Inferior parietal cortex (tissue), 1 donor: ENCODE data around the gene GDF7.

Experiments
- DNase-seq: peaks from one replicate; pipeline ENCODE4 v3.0.0-alpha.2; 2016; ENCODE audit errors: extremely low spot score

The GDF7 gene

GRCh38 chr2:20674309-20674965, 7.5 kb downstream of the GDF7 start:
- DNase-seq = no peak

DNA sequence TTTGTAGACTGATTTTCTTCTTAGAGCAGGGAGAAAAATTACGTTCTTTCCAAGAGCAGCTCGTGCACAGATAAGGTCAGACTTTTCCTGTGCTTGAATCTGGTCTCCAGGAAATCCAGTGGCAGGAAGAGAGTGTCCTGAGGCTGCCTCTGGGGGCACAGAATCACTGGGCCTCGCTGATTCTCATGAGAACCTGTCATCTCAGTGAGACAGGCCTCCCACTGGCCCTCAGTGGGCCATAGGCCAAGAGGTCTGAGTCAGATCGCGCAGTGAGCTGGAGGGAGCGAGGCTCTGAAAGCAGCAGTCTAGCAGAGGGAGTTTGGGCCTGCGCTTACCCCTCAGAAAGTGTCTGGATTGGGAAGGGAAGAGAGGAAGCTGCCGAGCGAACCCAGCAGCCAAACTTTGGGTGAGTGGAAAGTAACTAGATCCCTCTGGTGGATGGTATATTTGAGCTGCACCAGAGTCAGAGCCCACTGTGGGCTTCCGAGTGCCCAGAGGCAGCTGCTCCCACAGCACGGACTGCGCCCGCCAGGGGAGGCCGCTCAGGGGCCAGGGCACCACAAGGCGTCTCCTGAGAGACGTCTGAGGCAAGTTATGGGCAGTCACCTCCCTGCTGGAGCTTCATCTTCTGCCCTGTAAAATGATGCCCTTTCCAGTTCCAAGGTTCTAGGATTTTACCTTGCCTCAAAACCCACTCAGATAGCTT, 8.2 kb downstream of the GDF7 start:
- DNase-seq = no peak

- no peak for DNase-seq
These were observed 8.9 kb downstream of the GDF7 start for GRCh38 chr2:20675701-20676352.

DNA sequence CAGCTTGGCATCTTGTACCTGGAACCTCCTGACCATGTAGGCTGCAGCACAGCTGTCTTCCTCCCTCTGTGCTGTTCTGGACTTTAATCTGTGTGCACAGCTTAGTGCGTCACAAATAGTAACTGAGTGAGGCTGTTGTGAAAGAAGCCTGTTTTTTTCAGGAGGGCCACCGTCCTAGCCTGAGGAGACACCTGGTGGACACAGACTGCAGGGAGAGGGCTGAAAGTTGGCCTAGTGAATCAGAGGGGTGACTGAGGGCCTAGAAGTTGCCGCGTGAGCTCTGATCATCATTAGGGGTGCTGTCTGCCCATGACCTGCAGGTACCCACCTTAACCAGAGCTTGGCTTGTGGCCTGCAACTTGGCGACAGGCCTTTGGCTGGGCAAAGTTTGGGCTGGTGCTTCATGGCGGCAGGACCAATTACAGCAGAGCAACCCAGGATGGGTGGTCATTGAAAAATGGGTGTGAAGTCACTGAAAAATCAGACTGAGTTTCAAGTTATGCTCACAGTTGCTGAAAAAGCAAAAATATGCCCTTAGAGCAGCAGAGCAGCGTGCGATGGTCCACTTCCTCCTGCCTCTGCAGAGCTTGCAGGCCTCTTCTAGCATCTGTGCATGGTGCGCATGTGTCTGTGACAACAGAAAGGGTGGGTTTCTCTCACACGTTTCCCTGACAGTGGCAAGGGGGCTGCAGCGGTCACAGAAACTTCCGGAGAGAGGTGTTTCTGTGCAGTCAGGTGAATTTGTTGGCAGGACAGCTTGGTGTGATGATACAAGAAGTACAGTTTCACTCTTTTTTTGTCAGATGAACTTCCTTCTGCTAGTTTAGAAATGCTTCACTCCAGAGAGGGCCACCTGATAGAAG, 9.6 kb downstream of the GDF7 start:
- DNase-seq = no peak

DNA sequence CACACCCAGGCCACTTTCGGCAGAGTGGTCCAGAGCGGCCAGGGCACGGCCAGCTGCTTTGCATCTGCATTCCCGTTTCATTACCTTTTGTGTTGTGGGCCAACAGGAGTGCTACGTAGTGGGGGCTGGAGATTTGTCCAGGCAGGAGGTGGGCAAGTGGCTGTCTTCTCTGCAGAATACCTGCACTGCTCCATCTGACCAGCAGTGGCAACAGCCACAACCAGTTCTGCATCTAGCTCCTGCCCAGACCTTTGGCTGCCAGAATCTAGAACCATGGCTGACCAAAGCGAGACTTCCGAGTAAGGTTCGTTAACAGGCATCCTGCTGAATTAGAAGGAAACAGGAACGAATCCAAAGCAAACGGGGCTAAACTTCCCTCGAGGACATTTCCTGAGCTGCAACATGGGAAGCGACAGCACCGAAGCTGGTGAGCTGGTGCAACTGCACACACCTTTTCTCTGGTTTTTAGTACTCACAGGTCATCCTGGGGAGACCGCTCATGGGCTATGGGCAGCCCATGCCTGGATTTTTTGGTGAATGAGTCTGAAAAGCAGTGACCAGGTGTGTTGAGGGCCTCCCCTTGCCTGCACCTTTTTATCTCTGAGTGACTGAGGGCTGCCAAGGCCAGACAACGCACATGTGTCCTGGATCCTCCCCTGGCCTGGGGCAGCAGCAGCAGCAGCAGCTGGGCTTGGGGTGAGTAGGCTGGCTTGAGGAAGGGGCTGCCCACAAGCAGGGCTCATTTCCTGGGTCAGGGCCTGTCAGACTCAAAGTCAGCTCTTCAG, 10.5 kb downstream of the GDF7 start:
- no peak for DNase-seq

DNA sequence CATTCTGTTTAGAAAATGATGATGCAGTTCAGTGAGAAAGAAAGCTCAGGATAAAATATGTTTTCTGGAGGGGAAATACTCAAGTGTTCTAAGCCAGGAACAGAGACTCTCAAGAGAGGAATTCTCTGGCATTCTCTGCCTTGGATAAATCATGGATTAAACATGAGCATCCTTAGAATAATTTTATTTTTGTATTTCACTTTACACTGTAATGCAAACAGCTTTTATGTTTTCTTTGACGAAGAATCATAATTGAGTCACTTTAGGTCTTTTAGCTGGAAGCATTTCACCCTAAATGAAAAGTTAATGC, 11.1 kb downstream of the GDF7 start:
- DNase-seq = no peak

GRCh38 chr2:20678780-20679179, 11.8 kb downstream of the GDF7 start:
- no peak for DNase-seq

GRCh38 chr2:20680744-20681375, 13.9 kb downstream of the GDF7 start:
- no peak for DNase-seq

DNA sequence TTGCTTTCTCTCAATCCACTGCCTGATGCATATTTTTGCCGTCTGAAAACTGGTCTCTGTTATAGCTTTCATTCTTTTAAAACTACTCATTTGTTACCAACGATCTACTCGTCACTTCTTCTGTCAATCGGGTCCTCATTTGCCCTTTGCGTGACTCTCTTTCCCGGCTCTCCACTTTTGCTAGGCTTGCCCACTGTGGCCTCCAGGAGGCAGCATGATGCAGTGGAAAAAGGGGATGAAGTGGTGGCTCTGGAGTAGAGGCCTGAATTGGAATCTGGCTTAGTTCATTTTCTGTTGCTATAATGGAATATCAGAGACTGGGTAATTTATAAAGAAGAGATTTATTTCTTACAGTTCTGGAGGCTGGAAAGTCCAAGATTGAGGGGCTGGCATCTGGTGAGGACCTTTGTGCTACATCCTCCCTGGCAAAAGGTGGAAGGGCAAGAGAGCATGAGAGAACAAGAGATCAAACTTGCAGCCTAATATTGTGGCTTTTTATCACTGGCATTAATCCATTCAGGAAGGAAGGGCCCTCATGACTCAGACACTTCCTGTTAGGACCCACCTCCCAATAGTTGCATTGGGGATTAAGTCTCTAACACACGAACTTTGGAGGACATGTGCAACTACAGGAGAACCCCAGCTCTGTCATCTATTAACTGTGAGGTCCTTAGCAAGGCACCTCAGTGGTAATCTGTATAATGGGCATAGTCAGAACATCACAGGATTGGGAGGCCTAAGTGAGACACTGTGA, 15.4 kb downstream of the GDF7 start:
- DNase-seq = no peak

- DNase-seq = no peak
These were observed 17.7 kb downstream of the GDF7 start for GRCh38 chr2:20684581-20685063.

DNA sequence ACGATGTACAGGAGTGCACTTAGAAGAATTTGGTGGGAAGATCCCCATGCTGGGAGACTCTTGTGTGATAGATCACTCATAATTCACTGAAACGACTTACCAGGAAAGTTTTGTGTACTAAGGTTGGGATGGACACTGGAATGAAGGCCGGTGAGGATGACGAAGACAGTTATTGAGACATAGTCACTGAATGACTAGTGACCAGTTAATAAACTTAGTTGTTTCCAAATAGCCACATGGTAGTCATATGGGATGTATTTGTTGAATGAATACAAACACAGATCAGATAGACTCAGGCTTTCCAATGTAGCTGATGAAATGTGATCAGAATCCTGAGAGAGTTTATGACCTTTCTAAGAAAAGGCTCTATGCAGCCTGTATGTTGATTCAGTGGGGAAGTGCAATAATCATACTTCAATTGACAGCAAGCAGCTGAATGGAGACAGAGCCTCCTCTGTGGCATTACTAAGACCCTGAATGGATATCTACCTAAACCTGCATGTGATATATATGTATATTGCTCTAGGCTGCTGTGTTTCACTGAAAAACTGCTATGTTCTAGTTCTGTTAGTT, 20.4 kb downstream of the GDF7 start:
- no peak for DNase-seq

DNA sequence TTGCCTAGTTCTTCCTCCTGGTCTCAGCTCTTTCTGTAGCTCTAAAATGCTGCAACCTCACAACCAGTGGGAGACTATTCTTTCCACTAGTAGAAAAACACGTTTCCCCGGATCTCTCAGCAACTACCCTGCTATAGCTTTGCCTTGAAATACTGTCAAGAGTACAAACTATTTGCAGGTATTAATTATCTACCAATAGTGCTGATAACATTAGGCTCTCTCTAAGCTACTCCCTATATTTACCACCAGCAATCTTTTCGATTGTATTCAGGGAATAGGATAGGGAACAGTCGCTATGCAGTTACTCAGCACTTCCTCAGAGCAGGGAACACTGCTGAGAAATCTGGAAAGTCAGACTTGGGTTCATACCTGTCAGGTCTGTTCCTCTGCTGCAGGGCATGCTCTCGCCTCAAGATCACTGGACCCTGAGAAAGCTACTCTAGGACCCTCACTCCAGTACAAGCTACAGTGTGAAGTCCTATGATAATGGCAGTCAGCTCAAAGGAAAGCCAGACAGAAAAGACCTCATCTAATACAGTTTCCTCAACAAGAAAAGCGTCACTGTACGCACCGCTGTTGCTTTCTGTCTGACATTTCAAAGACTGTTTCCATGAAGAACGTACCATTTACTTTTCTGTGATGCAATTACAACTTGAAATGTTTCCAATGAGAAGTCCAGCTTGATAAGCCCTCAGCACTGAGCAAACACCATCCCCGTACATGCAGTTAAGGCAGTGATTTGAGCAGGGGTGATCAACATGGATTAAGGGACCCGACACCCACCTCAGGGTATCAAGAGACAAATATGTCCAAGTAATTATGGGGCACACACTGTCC, 22.7 kb downstream of the GDF7 start:
- DNase-seq = no peak

DNA sequence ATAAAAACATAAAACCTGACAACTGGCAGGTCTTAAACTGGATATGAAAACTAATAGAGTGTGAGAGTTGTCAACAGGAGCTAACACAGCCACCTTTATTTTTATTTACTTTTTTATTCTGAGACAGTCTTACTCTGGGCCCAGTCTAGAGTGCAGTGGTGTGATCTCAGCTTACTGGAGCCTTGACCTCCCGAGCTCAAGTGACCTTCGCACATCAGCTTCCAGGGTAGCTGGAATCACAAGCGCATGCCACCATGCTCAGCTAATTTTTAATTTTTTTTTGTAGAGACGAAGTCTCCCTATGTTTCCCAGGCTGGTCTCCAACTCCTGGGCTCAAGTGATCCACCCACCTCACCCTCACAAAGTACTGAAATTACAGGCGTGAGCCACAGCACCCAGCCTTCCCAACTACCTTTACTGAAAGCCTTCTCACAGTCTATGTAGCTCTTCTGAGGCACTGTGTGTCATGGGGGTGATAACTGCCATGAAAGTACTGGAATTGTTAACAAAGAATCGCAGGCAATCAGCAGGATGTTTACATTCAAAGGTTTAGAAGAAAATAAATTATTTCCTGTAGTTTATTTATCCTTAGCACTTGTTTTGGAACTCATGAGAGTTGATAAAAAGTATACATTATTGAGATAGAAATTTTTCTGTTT, 24.3 kb downstream of the GDF7 start:
- no peak for DNase-seq

- DNase-seq = no peak
These were observed 25.1 kb downstream of the GDF7 start for GRCh38 chr2:20692081-20692480.

GRCh38 chr2:20693317-20693716, 26.4 kb downstream of the GDF7 start:
- DNase-seq = no peak

- no peak for DNase-seq
These were observed 29.4 kb downstream of the GDF7 start for GRCh38 chr2:20696366-20696765.

DNA sequence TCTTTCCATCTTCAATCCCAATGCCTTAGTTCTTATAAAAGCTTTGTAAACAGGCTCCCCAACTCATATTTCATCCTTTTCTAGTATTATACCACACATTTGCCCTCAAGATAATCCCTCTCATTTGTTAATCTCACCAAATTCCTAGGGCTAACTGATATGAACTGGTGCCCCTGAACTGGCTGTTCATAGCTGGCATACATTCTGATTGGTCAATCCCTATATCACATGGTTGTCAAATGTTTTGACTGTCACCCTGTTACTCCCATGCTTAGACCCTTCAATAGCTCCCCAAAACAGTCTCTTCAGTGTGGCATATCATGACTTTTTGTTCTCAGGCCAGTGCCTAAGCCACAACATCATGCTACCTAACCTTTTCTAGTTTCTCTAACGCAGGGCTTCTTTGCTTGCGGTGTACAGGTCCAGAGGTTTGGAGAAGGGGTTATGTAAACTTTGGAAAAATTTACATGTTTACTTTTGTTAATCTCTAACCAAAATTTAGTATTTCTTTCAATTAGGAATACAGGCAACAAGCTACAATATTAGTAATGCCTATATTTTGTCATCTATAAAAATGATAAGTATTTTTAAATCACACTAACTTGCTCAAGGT, 30.5 kb downstream of the GDF7 start:
- no peak for DNase-seq
